Left renal cortex interstitium (tissue), 4 donors: ENCODE results near the gene L1CAM. TPM values are rescaled to one million over a fixed set of nuclear protein-coding genes. Genes with fewer than 3 reads are reported as not detected.

ENCODE experiments used
- DNase-seq, 4 donors: peaks; one replicate each; pipeline ENCODE4 v3.0.0-alpha.2; 2013; ENCODE audit warnings: low read depth in 4 of 4, low spot score in 2 of 4, missing footprints in 1 of 4
- polyA plus RNA-seq, 4 donors: library from polyadenylated mRNA; unstranded; fragments of 120-200 nt; gene quantifications; one replicate each; pipeline ENCODE4 v1.2.1, GENCODE V29; 2013; ENCODE audit not compliant: insufficient read length in 4 of 4

L1CAM gene
- polyA plus RNA-seq, 4 donors: 44.5 to 68.5 (median 54.5) TPM

GRCh38 chrX:153925739-153926551 lies 40.0 kb upstream of the L1CAM start, which contains the start of gene ARHGAP4:
TSS of gene ARHGAP4 (minus strand) at chrX:153926264. CDS start at chrX:153926202, 62 bp downstream.
- no peak for DNase-seq

- no peak for DNase-seq
These were observed 39.4 kb upstream of the L1CAM start for GRCh38 chrX:153925387-153925738.

GRCh38 chrX:153924149-153924861 lies 38.3 kb upstream of the L1CAM start:
- no peak for DNase-seq

- no peak for DNase-seq
These were observed 37.2 kb upstream of the L1CAM start for GRCh38 chrX:153922932-153923857.

- no peak for DNase-seq
These were observed 35.8 kb upstream of the L1CAM start for GRCh38 chrX:153921511-153922446.

- DNase-seq: no peak
These were observed 35.1 kb upstream of the L1CAM start for GRCh38 chrX:153921070-153921469.

GRCh38 chrX:153920546-153920945 lies 34.6 kb upstream of the L1CAM start:
- no peak for DNase-seq

- no peak for DNase-seq
These were observed 33.3 kb upstream of the L1CAM start for GRCh38 chrX:153919281-153919680.

GRCh38 chrX:153917869-153918268 lies 31.9 kb upstream of the L1CAM start:
- DNase-seq: no peak

GRCh38 chrX:153913701-153914100 lies 27.7 kb upstream of the L1CAM start:
- DNase-seq: no peak

GRCh38 chrX:153913211-153913610 lies 27.2 kb upstream of the L1CAM start:
- DNase-seq: no peak

- no peak for DNase-seq
These were observed 25.8 kb upstream of the L1CAM start for GRCh38 chrX:153911798-153912197.

GRCh38 chrX:153910446-153910845 lies 24.5 kb upstream of the L1CAM start:
- DNase-seq: no peak

GRCh38 chrX:153909980-153910360 lies 24.0 kb upstream of the L1CAM start:
- DNase-seq: no peak

- no peak for DNase-seq
These were observed 23.3 kb upstream of the L1CAM start for GRCh38 chrX:153909024-153909979.

GRCh38 chrX:153908219-153908860 lies 22.4 kb upstream of the L1CAM start:
- no peak for DNase-seq

GRCh38 chrX:153907456-153907855 lies 21.5 kb upstream of the L1CAM start:
- no peak for DNase-seq
